ENCODE data around the gene POU1F1. TPM values are rescaled to one million over a fixed set of nuclear protein-coding genes. Genes with fewer than 3 reads are reported as not detected.
"Not testable (repeated sequence)": the region's sequence is repeated elsewhere in the genome, so short reads cannot be mapped to it uniquely, and the experiment has no call there.

POU1F1 gene
- total RNA-seq, 6 donors from 2014 or later, result not detected

DNA sequence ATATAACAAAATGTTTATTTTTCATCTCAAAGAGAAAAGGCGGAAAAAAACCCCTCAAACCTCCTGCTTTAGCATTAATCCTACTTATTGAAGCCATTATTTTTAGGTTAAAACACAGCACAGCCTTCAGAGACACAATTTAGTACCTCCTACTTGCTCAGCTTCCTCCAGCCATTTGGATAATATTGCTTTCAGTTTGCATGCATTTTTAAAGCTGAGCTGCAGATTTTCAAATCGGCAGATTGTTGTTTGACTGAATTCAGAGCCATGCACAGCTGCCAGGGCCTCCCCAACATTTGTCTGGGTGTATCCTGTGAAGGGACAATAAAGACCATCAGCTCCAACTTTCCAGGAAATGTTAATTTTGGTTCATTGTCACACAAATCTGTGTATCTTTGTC is 14.5 kb downstream of the POU1F1 start:
- ATAC-seq (ENCODE audit: low FRiP score in 2 of 2) (no peak), DNase-seq (no peak)
- Histone ChIP-seq H3K4me1 (no peaks in the 10 kb centered on the region), H3K27ac (no peak overlapping the region), H3K36me3 (no peaks in the 10 kb centered on the region), H3K9me3 (no peaks in the 10 kb centered on the region), H3K27me3 (no peaks in the 10 kb centered on the region), H3K4me3 (no peak overlapping the region)
- TF ChIP-seq POLR2A (IDR thresholded peaks at IDR 0.05) (no peak), EP300 (IDR thresholded peaks at IDR 0.05) (no peak), POLR2AphosphoS5 (IDR thresholded peaks at IDR 0.05) (no peak)
- TF ChIP-seq, protein P1, sequence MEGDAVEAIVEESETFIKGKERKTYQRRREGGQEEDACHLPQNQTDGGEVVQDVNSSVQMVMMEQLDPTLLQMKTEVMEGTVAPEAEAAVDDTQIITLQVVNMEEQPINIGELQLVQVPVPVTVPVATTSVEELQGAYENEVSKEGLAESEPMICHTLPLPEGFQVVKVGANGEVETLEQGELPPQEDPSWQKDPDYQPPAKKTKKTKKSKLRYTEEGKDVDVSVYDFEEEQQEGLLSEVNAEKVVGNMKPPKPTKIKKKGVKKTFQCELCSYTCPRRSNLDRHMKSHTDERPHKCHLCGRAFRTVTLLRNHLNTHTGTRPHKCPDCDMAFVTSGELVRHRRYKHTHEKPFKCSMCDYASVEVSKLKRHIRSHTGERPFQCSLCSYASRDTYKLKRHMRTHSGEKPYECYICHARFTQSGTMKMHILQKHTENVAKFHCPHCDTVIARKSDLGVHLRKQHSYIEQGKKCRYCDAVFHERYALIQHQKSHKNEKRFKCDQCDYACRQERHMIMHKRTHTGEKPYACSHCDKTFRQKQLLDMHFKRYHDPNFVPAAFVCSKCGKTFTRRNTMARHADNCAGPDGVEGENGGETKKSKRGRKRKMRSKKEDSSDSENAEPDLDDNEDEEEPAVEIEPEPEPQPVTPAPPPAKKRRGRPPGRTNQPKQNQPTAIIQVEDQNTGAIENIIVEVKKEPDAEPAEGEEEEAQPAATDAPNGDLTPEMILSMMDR (IDR thresholded peaks at IDR 0.05), result no peak
- WGBS, 2 donors, result 65 to 67% methylated on average over 2 of the region's 2 CpGs

DNA sequence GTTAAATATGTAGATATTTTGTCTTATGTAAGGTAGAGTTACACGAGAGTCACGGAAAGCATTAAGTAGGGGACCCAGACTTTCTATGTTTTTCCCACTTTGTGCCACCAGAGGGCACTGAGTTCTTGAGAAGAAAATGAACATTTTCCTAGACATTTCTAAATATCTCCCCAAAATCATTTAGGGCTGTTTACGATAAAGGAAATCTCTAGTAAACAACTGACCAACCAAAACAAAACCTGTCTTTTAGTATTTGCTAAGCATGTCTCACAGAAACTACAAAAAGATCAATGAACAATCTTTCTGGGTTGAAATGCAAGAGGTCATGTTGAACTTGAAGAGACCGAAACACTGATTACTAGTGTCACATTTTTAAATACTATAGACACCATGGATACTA is 16.1 kb downstream of the POU1F1 start:
- no peaks in the 10 kb centered on the region for H3K4me1 ChIP-seq
- peak in 1 of 2 donors; percentile 61 for ATAC-seq (ENCODE audit: low FRiP score in 2 of 2)
- no peaks in the 10 kb centered on the region for H3K9me3 ChIP-seq
- H3K36me3 ChIP-seq, result no peaks in the 10 kb centered on the region
- no peak overlapping the region for H3K27ac ChIP-seq
- no peaks in the 10 kb centered on the region for H3K27me3 ChIP-seq
- no peak overlapping the region for H3K4me3 ChIP-seq
- TF ChIP-seq, protein P1 (IDR thresholded peaks at IDR 0.05), result peak; percentile 23 to 62 (median 44)
- no peak for TF ChIP-seq POLR2A (IDR thresholded peaks at IDR 0.05)
- no peak for DNase-seq
- WGBS, 2 donors, result 33 to 41% methylated on average over 4 of the region's 4 CpGs

DNA sequence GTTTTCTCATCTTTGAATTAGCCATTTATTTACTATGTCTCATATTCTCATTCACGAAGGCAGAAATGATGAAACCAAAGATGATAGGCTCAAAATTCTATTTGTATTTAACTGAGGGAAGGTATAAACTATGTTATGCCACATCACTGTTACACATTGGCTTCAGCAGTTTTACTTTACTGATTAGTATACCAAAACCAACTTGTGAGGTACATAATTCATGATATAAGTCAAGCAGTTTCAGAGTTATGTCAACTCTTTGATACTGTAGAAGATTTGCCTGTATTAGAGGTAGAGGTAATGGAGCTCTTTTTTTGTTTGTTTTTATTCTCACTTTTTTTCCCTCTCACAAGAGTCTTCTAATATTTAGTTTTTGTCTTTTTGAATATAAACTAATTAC is 26.4 kb downstream of the POU1F1 start:
- Histone ChIP-seq H3K9me3 (no peaks in the 10 kb centered on the region), H3K36me3 (peaks cover 0 to 61% (median 19%) of the 10 kb centered on the region in 4 donors), H3K4me1 (no peaks in the 10 kb centered on the region), H3K27ac (no peak overlapping the region), H3K4me3 (no peak overlapping the region), H3K27me3 (no peaks in the 10 kb centered on the region)
- DNase-seq (no peak), ATAC-seq (ENCODE audit: low FRiP score in 2 of 2) (no peak)
- 93 to 94% methylated on average over 1 of the region's 1 CpG for WGBS, 2 donors
- TF ChIP-seq POLR2A (IDR thresholded peaks at IDR 0.05) (no peak), EP300 (IDR thresholded peaks at IDR 0.05) (no peak), POLR2AphosphoS5 (IDR thresholded peaks at IDR 0.05) (no peak)
- TF ChIP-seq, protein P1 (IDR thresholded peaks at IDR 0.05), result no peak

DNA sequence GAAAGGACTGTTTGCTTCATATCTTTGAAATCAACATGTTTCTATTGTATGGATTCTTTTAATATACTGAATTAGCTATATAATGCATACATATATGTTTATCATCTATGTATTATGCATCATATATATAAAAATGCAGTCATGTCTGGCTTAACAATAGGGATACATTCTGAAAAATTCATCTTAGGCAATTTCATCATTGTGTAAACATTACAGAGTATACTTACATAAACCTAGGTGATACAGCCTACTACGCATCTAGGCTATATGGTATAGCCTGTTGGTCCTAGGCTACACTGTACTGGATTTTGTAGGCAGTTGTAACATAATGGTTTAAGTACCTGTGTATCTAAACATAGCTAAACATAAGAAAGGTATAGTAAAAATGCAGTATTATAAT is 27.6 kb downstream of the POU1F1 start:
- no peak for ATAC-seq (ENCODE audit: low FRiP score in 2 of 2)
- 88 to 95% methylated on average over 1 of the region's 1 CpG for WGBS, 2 donors
- TF ChIP-seq POLR2A (IDR thresholded peaks at IDR 0.05) (no peak), EP300 (IDR thresholded peaks at IDR 0.05) (no peak), POLR2AphosphoS5 (IDR thresholded peaks at IDR 0.05) (no peak)
- TF ChIP-seq, protein P1 (IDR thresholded peaks at IDR 0.05), result no peak
- H3K4me1 ChIP-seq, result no peaks in the 10 kb centered on the region
- H3K4me3 ChIP-seq, result no peak overlapping the region
- H3K27ac ChIP-seq, result no peak overlapping the region
- no peak for DNase-seq
- H3K27me3 ChIP-seq, result no peaks in the 10 kb centered on the region
- H3K36me3 ChIP-seq, result peaks cover 0 to 50% (median 19%) of the 10 kb centered on the region in 4 donors
- H3K9me3 ChIP-seq, result no peaks in the 10 kb centered on the region

DNA sequence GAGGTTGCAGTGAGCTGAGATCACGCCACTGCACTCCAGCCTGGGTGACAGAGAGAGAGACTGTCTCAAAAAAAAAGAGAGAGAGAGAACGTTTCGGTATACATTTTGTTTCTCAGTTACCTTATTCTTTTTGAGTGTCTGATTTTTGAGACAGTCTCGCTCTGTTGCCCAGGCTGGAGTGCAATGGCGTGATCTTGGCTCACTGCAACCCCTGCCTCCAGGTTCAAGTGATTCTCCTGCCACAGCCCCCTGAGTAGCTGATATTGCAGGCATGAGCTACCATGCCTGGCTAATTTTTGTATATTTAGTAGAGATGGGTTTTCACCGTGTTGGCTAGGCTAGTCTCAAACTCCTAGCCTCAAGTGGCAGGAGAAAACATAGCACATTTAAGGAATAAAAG is 28.2 kb downstream of the POU1F1 start:
- not testable (repeated sequence) for H3K4me3 ChIP-seq; H3K4me1 ChIP-seq; H3K27ac ChIP-seq; DNase-seq; H3K27me3 ChIP-seq; ATAC-seq (ENCODE audit: low FRiP score in 2 of 2); H3K9me3 ChIP-seq
- H3K36me3 ChIP-seq, result peaks cover 0 to 44% (median 16%) of the 10 kb centered on the region in 4 donors
- WGBS, 2 donors, result 93 to 95% methylated on average over 6 of the region's 6 CpGs

Data from upper lobe of left lung (tissue), 6 donors.